T-helper 2 cell treated with Interferon-gamma antibody and Interleukin-4, amounts not matched to agents 100 ng/mL and 5 ng/mL, for 36 hours (primary cell): Measurements from ENCODE around the gene EPS15. TPM values are rescaled to one million over a fixed set of nuclear protein-coding genes. Genes with fewer than 3 reads are reported as not detected.

ENCODE experiments used
- intact Hi-C: fragments of 100-400 bp; cut with micrococcal nuclease; formaldehyde crosslinking; loops from one replicate; pipeline ENCODE4 v1.15.1; 2023
- total RNA-seq: library from RNA; stranded (reverse); gene quantifications from 2 replicates; pipeline ENCODE4 v1.2.3, GENCODE V29; 2022

EPS15 gene
- total RNA-seq, 1 donor from 2014 or later = 56.3 TPM

- intact Hi-C loops = no loop called here
These were observed 196.5 kb downstream of the EPS15 start for GRCh38 chr1:51322417-51323101.

GRCh38 chr1:51321924-51322280 lies 197.2 kb downstream of the EPS15 start:
- intact Hi-C loops = no loop called here

DNA sequence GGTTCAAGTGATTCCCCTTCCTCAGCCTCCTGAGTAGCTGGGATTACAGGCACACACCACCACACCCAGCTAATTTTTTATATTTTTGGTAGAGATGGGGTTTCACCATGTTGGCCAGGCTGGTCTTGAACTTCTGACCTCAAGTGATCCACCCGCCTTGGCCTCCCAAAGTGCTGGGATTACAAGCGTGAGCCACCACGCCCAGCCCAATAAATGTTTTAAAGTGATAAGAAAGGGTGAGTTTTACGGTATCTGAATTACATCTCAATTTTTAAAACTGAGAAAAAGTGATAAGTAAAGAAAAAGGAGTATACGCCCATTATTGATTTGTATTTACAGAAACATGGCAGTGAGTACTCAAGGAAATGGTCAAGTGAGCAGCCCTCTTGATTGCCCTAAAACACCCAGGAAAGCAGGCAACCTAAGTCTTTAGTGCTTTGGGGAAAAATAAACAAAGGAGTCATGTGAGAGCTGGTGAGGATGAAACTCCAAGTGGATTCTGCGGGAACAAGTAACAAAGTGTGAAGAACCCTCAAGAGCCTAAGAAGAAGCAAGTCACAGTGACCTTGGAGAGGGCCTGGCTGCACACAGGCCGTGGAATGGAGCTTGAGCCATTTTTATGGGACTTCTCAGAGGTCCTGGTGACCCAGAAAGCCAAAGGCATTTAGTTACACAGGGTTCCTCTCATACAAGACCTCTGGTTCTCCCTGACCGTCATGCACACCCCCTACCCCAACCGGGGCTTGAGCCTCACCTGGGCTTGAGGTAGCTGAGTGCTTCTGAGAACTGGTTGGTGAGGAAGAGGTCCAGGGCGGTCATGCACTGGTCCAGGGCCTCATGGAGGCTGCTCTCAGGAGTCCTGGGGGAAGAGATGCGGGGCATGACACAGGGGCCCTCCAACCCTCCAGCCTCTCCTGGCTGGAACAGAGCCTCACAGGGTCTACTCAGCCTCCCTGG lies 197.8 kb downstream of the EPS15 start:
- intact Hi-C loops = no loop called here

DNA sequence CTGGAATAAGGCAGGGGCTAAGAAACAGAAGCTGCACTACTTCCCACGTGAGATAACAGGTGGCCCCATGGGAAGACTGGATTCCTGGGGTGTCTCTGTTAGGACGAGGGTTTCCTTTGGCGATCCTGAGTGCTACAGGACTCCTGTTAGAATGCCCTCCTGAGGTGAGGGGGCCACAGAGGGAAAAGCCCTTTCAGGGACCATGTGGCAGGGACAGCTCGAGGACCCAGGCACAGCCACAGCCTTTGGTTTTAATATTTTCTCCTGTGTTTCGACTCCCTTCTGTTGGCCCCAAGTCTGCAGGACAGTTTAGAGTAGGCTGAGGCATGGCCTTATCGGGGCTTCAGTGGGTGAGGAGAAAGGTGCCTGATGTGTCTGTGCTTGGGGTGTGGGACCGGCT lies 201.3 kb downstream of the EPS15 start:
- intact Hi-C loops = no loop called here

DNA sequence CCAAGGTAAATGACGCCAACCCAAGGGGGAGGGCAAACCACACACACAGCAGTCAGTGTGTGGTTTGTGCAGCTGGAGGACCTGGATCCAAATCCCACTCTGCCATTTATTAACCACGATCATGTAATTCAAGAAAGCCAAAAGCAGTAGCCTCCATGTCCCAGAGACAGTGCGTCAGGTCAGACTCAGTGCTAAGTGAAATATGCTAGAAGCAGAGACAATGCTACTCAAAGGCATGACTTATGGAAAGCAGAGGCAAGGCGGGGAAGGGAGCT lies 202.3 kb downstream of the EPS15 start:
- intact Hi-C loops = no loop called here

GRCh38 chr1:51316113-51316845 lies 202.8 kb downstream of the EPS15 start:
- intact Hi-C loops = no loop called here

DNA sequence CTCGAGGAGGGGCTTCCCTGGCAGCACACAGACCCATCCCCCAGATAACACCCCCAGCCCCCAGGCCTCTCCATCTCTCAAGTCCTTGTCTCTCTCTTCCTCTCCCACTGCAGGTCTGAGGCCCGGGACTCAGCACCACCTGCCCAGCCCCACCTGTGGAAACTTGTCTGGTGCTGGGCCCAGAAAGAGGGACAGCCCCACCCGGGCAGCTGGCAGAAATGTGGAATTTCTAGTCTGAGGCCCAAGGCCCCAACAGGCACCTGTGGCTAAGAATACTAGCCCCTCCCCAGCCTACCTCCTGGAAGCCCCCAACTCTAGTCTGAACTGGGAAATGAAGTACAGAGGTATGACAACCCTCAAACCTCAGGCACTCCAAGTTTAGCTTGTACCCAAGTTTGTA lies 204.1 kb downstream of the EPS15 start:
- intact Hi-C loops = no loop called here

- intact Hi-C loops = no loop called here
These were observed 204.9 kb downstream of the EPS15 start for GRCh38 chr1:51313961-51314777.

GRCh38 chr1:51313268-51313852 lies 205.7 kb downstream of the EPS15 start:
- intact Hi-C loops = no loop called here

DNA sequence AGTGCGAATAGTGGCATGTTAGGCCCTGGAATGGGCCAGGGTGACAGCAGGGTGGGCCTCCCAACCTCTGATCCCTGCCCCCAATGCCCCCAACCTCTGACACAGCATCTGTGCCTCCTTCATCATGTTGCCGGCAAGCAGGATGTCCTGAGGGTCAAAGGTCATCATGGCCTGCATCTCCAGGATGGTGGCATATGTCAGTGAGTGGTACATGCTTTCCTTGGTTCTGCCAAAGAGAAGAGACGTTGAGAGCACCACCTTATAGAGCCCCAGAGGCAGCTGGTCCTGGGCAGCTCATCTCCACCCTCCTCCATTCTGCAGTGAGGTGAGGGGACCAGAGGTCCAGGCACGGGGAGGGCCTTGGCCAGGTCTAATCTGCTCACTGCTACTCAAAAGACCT lies 206.3 kb downstream of the EPS15 start:
- intact Hi-C loops = no loop called here

DNA sequence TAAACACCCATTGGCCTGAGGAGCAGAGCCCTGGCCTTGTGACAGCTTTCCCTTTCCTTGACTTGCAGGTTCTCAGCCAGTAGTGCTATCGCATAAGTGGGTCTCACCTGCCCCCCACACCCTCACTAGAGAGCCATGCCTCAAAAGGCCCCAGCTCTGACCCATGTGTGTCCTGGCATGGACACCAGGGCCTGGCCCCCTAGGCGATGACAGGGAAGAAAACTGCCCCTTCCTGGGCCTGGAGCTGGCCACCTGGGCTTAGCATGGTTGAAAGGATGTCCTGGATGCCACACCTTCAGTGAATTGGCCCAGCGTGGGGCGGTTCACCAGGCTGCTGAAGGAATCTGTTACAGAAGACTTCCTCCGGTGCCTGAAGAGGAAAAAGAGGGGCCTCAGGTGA lies 207.2 kb downstream of the EPS15 start:
- intact Hi-C loops = no loop called here

DNA sequence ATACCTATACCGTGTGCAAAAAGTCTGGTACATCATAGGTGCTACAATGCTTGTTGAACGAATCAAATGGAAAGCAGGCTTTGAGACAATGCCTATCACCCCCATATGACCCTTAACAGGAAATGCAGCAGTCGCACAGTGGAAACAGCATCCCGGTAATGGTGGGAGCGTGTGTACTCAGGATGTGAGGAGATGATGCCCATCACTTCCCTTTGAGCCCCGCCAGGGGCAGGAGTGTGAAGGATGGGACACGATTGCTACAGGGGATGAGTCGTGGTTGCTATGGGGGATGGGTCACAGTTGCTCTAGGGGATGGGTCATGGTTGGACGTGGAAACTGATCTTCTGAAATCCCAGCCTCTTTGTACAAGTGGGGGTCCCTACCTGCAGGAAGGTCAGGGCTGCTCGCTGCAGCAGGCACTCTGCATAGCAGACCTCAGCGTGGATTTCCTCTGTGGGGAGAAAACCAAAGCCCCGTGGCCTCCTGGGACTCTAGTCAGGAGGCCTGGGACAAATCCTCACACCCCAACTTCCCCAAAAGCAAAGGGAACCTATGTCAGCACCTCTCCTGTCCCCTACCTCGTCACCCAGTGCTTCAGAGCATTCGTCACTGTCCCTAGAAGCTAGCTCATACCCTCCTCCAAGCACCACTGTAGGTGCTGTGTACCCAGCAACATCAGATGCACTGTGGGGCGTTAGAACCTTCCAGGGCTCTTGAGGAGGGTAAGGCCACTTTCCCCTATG lies 208.0 kb downstream of the EPS15 start:
- intact Hi-C loops = no loop called here

- intact Hi-C loops = no loop called here
These were observed 209.8 kb downstream of the EPS15 start for GRCh38 chr1:51309291-51309690.

- intact Hi-C loops = no loop called here
These were observed 210.4 kb downstream of the EPS15 start for GRCh38 chr1:51308636-51309035.

DNA sequence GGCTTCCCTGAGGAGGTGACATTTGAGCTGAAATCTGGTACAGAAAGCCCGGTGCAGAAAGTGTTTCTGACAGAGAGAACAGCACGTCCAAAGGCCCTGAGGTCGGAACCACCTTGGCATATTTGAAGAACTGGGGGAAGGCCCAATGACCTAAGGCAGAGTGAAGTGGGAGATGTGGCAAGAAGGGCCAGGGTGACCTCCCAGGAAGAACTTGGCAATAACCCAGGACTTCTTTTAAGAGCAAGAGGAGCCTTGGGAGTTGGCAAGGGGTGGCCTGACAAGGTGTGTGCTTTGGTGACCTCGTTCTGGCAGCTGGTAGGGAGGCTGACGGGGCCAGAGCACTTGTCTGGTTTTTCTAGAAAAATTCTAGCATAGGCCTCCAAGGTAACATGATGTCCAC lies 212.1 kb downstream of the EPS15 start:
- intact Hi-C loops = no loop called here

- intact Hi-C loops = no loop called here
These were observed 213.7 kb downstream of the EPS15 start for GRCh38 chr1:51305371-51305823.

DNA sequence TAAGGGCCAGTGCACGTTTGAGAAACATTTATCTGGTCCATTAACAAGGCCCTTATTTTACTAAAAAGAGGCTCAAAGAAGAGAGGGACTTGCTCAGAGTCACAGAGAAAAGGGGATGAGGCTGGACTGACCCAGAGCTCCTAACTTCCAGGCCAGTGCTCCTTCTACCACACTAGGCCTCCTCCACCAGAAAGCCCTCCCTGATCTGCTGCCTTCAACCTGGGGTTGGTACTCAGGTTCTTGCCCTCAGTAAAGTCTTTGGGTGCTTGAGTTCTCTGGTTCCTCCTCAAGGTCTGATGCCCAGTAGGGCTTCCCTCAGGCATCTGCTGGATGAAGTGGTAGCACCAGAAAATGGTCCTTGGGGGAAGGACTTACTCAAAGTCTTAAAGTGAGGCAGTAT lies 214.7 kb downstream of the EPS15 start:
- intact Hi-C loops = no loop called here
